CD4-positive, alpha-beta T cell treated with Interleukin-4 for 4 hours (primary cell): ENCODE measurements around the gene MYO16.

Source experiments
- DNase-seq: peaks from one replicate; pipeline ENCODE4 v3.0.0-alpha.2; 2020

MYO16 gene

GRCh38 chr13:109160887-109161669 lies 531.7 kb downstream of the MYO16 start:
- DNase-seq = no peak

GRCh38 chr13:109162248-109163036 lies 533.0 kb downstream of the MYO16 start:
- peak; percentile 11 for DNase-seq

- no peak for DNase-seq
These were observed 533.6 kb downstream of the MYO16 start for GRCh38 chr13:109163037-109163379.

- DNase-seq = no peak
These were observed 536.0 kb downstream of the MYO16 start for GRCh38 chr13:109165417-109165904.

- no peak for DNase-seq
These were observed 537.4 kb downstream of the MYO16 start for GRCh38 chr13:109166804-109167203.

- DNase-seq = no peak
These were observed 542.7 kb downstream of the MYO16 start for GRCh38 chr13:109172136-109172535.

GRCh38 chr13:109175666-109176065 lies 546.3 kb downstream of the MYO16 start:
- DNase-seq = no peak

GRCh38 chr13:109180905-109181425 lies 551.6 kb downstream of the MYO16 start:
- DNase-seq = no peak

- no peak for DNase-seq
These were observed 553.5 kb downstream of the MYO16 start for GRCh38 chr13:109182777-109183465.

GRCh38 chr13:109191413-109191812 lies 562.0 kb downstream of the MYO16 start:
- DNase-seq = no peak

- no peak for DNase-seq
These were observed 562.9 kb downstream of the MYO16 start for GRCh38 chr13:109192306-109192705.

GRCh38 chr13:109196948-109197347 lies 567.5 kb downstream of the MYO16 start:
- no peak for DNase-seq

- no peak for DNase-seq
These were observed 569.2 kb downstream of the MYO16 start for GRCh38 chr13:109198585-109198984.

GRCh38 chr13:109199280-109199679 lies 569.9 kb downstream of the MYO16 start:
- no peak for DNase-seq

- no peak for DNase-seq
These were observed 571.1 kb downstream of the MYO16 start for GRCh38 chr13:109200556-109200955.

GRCh38 chr13:109203587-109203986 lies 574.2 kb downstream of the MYO16 start:
- DNase-seq = no peak

- no peak for DNase-seq
These were observed 574.8 kb downstream of the MYO16 start for GRCh38 chr13:109204252-109204651.

GRCh38 chr13:109204657-109205056 lies 575.2 kb downstream of the MYO16 start:
- DNase-seq = no peak

- DNase-seq = no peak
These were observed 575.9 kb downstream of the MYO16 start for GRCh38 chr13:109205315-109205714.

GRCh38 chr13:109206616-109207015 lies 577.2 kb downstream of the MYO16 start:
- no peak for DNase-seq

- no peak for DNase-seq
These were observed 578.2 kb downstream of the MYO16 start for GRCh38 chr13:109207622-109208021.

GRCh38 chr13:109208522-109208921 lies 579.1 kb downstream of the MYO16 start:
- no peak for DNase-seq

GRCh38 chr13:109209526-109209925 lies 580.1 kb downstream of the MYO16 start:
- no peak for DNase-seq
